ENCODE data around the gene IQSEC1.

Gene IQSEC1

GRCh38 chr3:12972043-12972442 lies 101.2 kb downstream of the IQSEC1 start:
- FAIRE-seq (no peak), DNase-seq (ENCODE audit: insufficient read length) (no peak)
- TF ChIP-seq POLR2AphosphoS5 (IDR thresholded peaks at IDR 0.05; ENCODE audit: low read depth, low read length): no peak
- no peak for TF ChIP-seq TAF1 (IDR thresholded peaks at IDR 0.05; ENCODE audit: borderline replicate concordance, low read depth, low read length)
- TF ChIP-seq POLR2A (IDR thresholded peaks at IDR 0.05; ENCODE audit: low read depth, low read length): no peak

GRCh38 chr3:12970684-12971083 lies 102.5 kb downstream of the IQSEC1 start:
- DNase-seq (ENCODE audit: insufficient read length): no peak
- FAIRE-seq: no peak

GRCh38 chr3:12969486-12969885 lies 103.7 kb downstream of the IQSEC1 start:
- no peak for FAIRE-seq
- no peak for DNase-seq (ENCODE audit: insufficient read length)
- TF ChIP-seq TAF1 (IDR thresholded peaks at IDR 0.05; ENCODE audit: borderline replicate concordance, low read depth, low read length) (no peak), POLR2A (IDR thresholded peaks at IDR 0.05; ENCODE audit: low read depth, low read length) (no peak), POLR2AphosphoS5 (IDR thresholded peaks at IDR 0.05; ENCODE audit: low read depth, low read length) (no peak)

More at GRCh38 chr3:12970684-12971083, 102.5 kb downstream of the IQSEC1 start:
- no peak for TF ChIP-seq TAF1 (IDR thresholded peaks at IDR 0.05; ENCODE audit: borderline replicate concordance, low read depth, low read length)
- no peak for TF ChIP-seq POLR2A (IDR thresholded peaks at IDR 0.05; ENCODE audit: low read depth, low read length)
- no peak for TF ChIP-seq POLR2AphosphoS5 (IDR thresholded peaks at IDR 0.05; ENCODE audit: low read depth, low read length)

GRCh38 chr3:12968541-12968940 lies 104.7 kb downstream of the IQSEC1 start:
- DNase-seq (ENCODE audit: insufficient read length) (no peak), FAIRE-seq (no peak)
- TF ChIP-seq POLR2A (IDR thresholded peaks at IDR 0.05; ENCODE audit: low read depth, low read length): no peak

GRCh38 chr3:12967606-12968351 lies 105.5 kb downstream of the IQSEC1 start:
- FAIRE-seq (peak; percentile 56), DNase-seq (ENCODE audit: insufficient read length) (peak; percentile 99)
- TF ChIP-seq POLR2A (IDR thresholded peaks at IDR 0.05; ENCODE audit: low read depth, low read length): no peak
- TF ChIP-seq POLR2AphosphoS5 (IDR thresholded peaks at IDR 0.05; ENCODE audit: low read depth, low read length): no peak
- no peak for TF ChIP-seq TAF1 (IDR thresholded peaks at IDR 0.05; ENCODE audit: borderline replicate concordance, low read depth, low read length)

- FAIRE-seq (no peak), DNase-seq (ENCODE audit: insufficient read length) (peak; percentile 56)
- TF ChIP-seq POLR2A (IDR thresholded peaks at IDR 0.05; ENCODE audit: low read depth, low read length): no peak
- TF ChIP-seq TAF1 (IDR thresholded peaks at IDR 0.05; ENCODE audit: borderline replicate concordance, low read depth, low read length): no peak
Observed at GRCh38 chr3:12966847-12967605, 106.2 kb downstream of the IQSEC1 start.

GRCh38 chr3:12965999-12966846 lies 107.0 kb downstream of the IQSEC1 start:
- no peak for TF ChIP-seq POLR2AphosphoS5 (IDR thresholded peaks at IDR 0.05; ENCODE audit: low read depth, low read length)
- no peak for TF ChIP-seq POLR2A (IDR thresholded peaks at IDR 0.05; ENCODE audit: low read depth, low read length)
- no peak for TF ChIP-seq TAF1 (IDR thresholded peaks at IDR 0.05; ENCODE audit: borderline replicate concordance, low read depth, low read length)
- FAIRE-seq: no peak
- DNase-seq (ENCODE audit: insufficient read length): no peak

GRCh38 chr3:12964711-12965612 lies 108.3 kb downstream of the IQSEC1 start:
- FAIRE-seq: no peak
- DNase-seq (ENCODE audit: insufficient read length): no peak
- no peak for TF ChIP-seq TAF1 (IDR thresholded peaks at IDR 0.05; ENCODE audit: borderline replicate concordance, low read depth, low read length)
- no peak for TF ChIP-seq POLR2A (IDR thresholded peaks at IDR 0.05; ENCODE audit: low read depth, low read length)
- no peak for TF ChIP-seq POLR2AphosphoS5 (IDR thresholded peaks at IDR 0.05; ENCODE audit: low read depth, low read length)

GRCh38 chr3:12963922-12964701 lies 109.1 kb downstream of the IQSEC1 start:
- DNase-seq (ENCODE audit: insufficient read length) (no peak), FAIRE-seq (no peak)
- no peak for TF ChIP-seq POLR2AphosphoS5 (IDR thresholded peaks at IDR 0.05; ENCODE audit: low read depth, low read length)
- TF ChIP-seq POLR2A (IDR thresholded peaks at IDR 0.05; ENCODE audit: low read depth, low read length): no peak
- TF ChIP-seq TAF1 (IDR thresholded peaks at IDR 0.05; ENCODE audit: borderline replicate concordance, low read depth, low read length): no peak

Measured in GM12892 (cell line).